GM12878 (cell line): Measurements from ENCODE around the gene RNF31. TPM values are rescaled to one million over a fixed set of nuclear protein-coding genes. Genes with fewer than 3 reads are reported as not detected.

Experiments
- ATAC-seq: fragments of 200-7000 bp; cut with Tn5 transposase; 3 replicates; pipeline ENCODE4 v1.9.1; 2020; ENCODE audit warnings: mild to moderate bottlenecking, moderate library complexity
- BruUV-seq: library from RNA; stranded (reverse); fragments of 400-500 nt; replicated peaks from 2 replicates; lab custom pipeline; 2021; lab: Mats Ljungman, UMichigan
- CTCF ChIA-PET: fragments of 300-600 bp; sonication (Branson Sonifier 250); formaldehyde crosslinking; extraction: SDS; loops from one replicate; lab custom pipeline; 2021; ENCODE audit warnings: inconsistent platforms; lab: Yijun Ruan, JAX
- POLR2A ChIA-PET: fragments of 350-600 bp; formaldehyde crosslinking; extraction: SDS; loops from one replicate; lab custom pipeline; 2021; ENCODE audit warnings: inconsistent platforms; lab: Charles Lee
- RAD21 ChIA-PET: fragments of 300-600 bp; sonication (Branson Sonifier 250); formaldehyde crosslinking; loops from one replicate; lab custom pipeline; 2023; ENCODE audit warnings: antibody characterized with exemption; ENCODE audit not compliant: unreplicated experiment; lab: Charles Lee
- SMC1A ChIA-PET: fragments of 300-600 bp; sonication (Branson Sonifier 250); formaldehyde crosslinking; loops from one replicate; lab custom pipeline; 2023; ENCODE audit not compliant: unreplicated experiment, uncharacterized antibody; lab: Charles Lee
- DNase-seq: peaks from one replicate; pipeline ENCODE4 v3.0.0-alpha.2; 2011; ENCODE audit warnings: low read depth, low spot score
- FAIRE-seq: peaks from 3 replicates; lab custom pipeline; 2011; peaks lifted over from hg19 to GRCh38; lab: Jason Lieb, UNC
- H2AFZ ChIP-seq: 2 replicates; pipeline ENCODE4 v1.6.0; 2011; ENCODE audit warnings: low read depth, low read length, control low read depth; ENCODE audit not compliant: control insufficient read depth
- H3K27ac ChIP-seq: 2 replicates; pipeline ENCODE4 v1.5.1; 2011; ENCODE audit warnings: control low read depth; ENCODE audit not compliant: control insufficient read depth, insufficient read depth
- H3K27me3 ChIP-seq, 2 experiments: replicated peaks in 1 of 2; 2 replicates each; pipeline versions ENCODE4 v1.6.0 to v1.6.1; 2011; ENCODE audit warnings: low read length in 1 of 2; ENCODE audit not compliant: control insufficient read depth in 2 of 2, insufficient read depth in 2 of 2
- H3K36me3 ChIP-seq, 2 experiments: 2 replicates each; pipeline ENCODE4 v1.5.1; 2011; ENCODE audit warnings: low read length in 1 of 2; ENCODE audit not compliant: control insufficient read depth in 2 of 2, insufficient read depth in 2 of 2
- H3K4me1 ChIP-seq: 2 replicates; pipeline ENCODE4 v1.6.1; 2011; ENCODE audit warnings: mild to moderate bottlenecking, low read length, moderate library complexity, mixed read lengths; ENCODE audit not compliant: control insufficient read depth, insufficient read depth
- H3K4me2 ChIP-seq: 2 replicates; pipeline ENCODE4 v1.6.0; 2011; ENCODE audit warnings: control low read depth; ENCODE audit not compliant: control insufficient read depth, insufficient read depth
- H3K4me3 ChIP-seq: fragments of 200-600 bp; sonication (generic); 2 replicates; pipeline ENCODE4 v1.5.1; 2016
- H3K79me2 ChIP-seq: 2 replicates; pipeline ENCODE4 v1.6.0; 2011; ENCODE audit warnings: low read length; ENCODE audit not compliant: control insufficient read depth, insufficient read depth
- H3K9ac ChIP-seq: 2 replicates; pipeline ENCODE4 v1.8.0; 2011; ENCODE audit warnings: low read length, control low read depth, mixed read lengths; ENCODE audit not compliant: control insufficient read depth, insufficient read depth
- H3K9me3 ChIP-seq: replicated peaks from 3 replicates; pipeline ENCODE4 v1.5.1; 2011; ENCODE audit warnings: mild to moderate bottlenecking, low read length; ENCODE audit not compliant: control insufficient read depth, insufficient read depth
- H4K20me1 ChIP-seq: 2 replicates; pipeline ENCODE4 v1.6.0; 2011; ENCODE audit not compliant: control insufficient read depth, insufficient read depth
- CBX5 ChIP-seq: sonication (generic); IDR thresholded peaks from 2 replicates; pipeline ENCODE4 v1.6.1; 2016; ENCODE audit warnings: low read depth, moderate library complexity, mild to moderate bottlenecking, inconsistent platforms
- EGR1 ChIP-seq, 2 experiments: IDR thresholded peaks; 1 replicate in 1 of 2; 2 replicates in 1 of 2; pipeline ENCODE4 v1.6.1; 2011 to 2012; ENCODE audit warnings: low read depth in 2 of 2, low read length in 2 of 2, borderline replicate concordance in 1 of 2, mild to moderate bottlenecking in 1 of 2, moderate library complexity in 1 of 2
- FOS ChIP-seq: IDR thresholded peaks from 3 replicates; pipeline ENCODE4 v1.6.1; 2011; ENCODE audit warnings: borderline replicate concordance; ENCODE audit not compliant: insufficient read length; ENCODE audit errors: extremely low read depth
- FOXK2 ChIP-seq: fragments of 450-650 bp; IDR thresholded peaks from 2 replicates; pipeline ENCODE4 v1.6.1; 2017; ENCODE audit warnings: mild to moderate bottlenecking, moderate library complexity
- GABPA ChIP-seq: IDR thresholded peaks from 2 replicates; pipeline ENCODE4 v1.6.1; 2014; ENCODE audit warnings: antibody characterized with exemption, low read depth, mild to moderate bottlenecking, inconsistent platforms
- HDAC6 ChIP-seq: fragments of 200-600 bp; sonication (generic); IDR thresholded peaks from one replicate; pipeline ENCODE4 v1.8.0; 2017; ENCODE audit warnings: antibody characterized with exemption; ENCODE audit not compliant: unreplicated experiment
- KAT2A ChIP-seq: conservative IDR thresholded peaks from 2 replicates; pipeline ENCODE4 v1.6.1; 2011; ENCODE audit warnings: low read depth, low read length; ENCODE audit not compliant: control insufficient read depth
- NFIC ChIP-seq: IDR thresholded peaks from 2 replicates; pipeline ENCODE4 v1.6.1; 2012; ENCODE audit warnings: low read depth, mild to moderate bottlenecking, inconsistent platforms, low read length, moderate library complexity
- SP1 ChIP-seq: IDR thresholded peaks from one replicate; pipeline ENCODE4 v1.6.1; 2011; ENCODE audit warnings: low read depth, low read length
- WGBS: methylation state at CpG from one replicate; pipeline ENCODE4 v1.1.6; 2016; ENCODE audit warnings: low lambda C conversion rate; ENCODE audit not compliant: insufficient replicate concordance, insufficient coverage; ENCODE audit errors: missing lambda C conversion rate; 5-methylcytosine and 5-hydroxymethylcytosine counted together
- in situ Hi-C: fragments of 300-500 bp; cut with MboI; formaldehyde crosslinking; loops from 9 replicates; pipeline ENCODE4 v1.14.3; 2018; ENCODE audit warnings: mixed read lengths
- intact Hi-C: fragments of 100-400 bp; cut with micrococcal nuclease; formaldehyde crosslinking; loops from one replicate; pipeline ENCODE4 v1.14.2; 2022; ENCODE audit not compliant: unreplicated experiment
- polyA plus RNA-seq, 11 experiments: library from polyadenylated mRNA; depleted of rRNA in 4 of 11; unstranded in 6 of 11; stranded (reverse) in 5 of 11; fragments of >200 nt; fragmentation: Nextera tagmentation in 4 of 11; fragmentation: Illumina TruSeq in 1 of 11; extraction: Ambion mirVana in 4 of 11; extraction: Trizol in 1 of 11; gene quantifications; 1 replicate in 1 of 11; 2 replicates in 10 of 11; pipeline versions ENCODE4 v1.2.1 to v1.2.3, GENCODE V29; 2011 to 2016; ENCODE audit warnings: inconsistent platforms in 2 of 11, missing spikeins in 2 of 11, low read depth in 1 of 11
- total RNA-seq, 4 experiments: library from RNA; depleted of rRNA in 3 of 4; stranded (reverse); fragments of >200 nt in 3 of 4; fragmentation: Illumina TruSeq in 1 of 4; extraction: Trizol in 1 of 4; gene quantifications; 2 replicates each; pipeline versions ENCODE4 v1.2.1 to v1.2.3, GENCODE V29; 2013 to 2021
- TF ChIP-seq, protein P1 (sequence below): IDR thresholded peaks from 2 replicates; pipeline ENCODE4 v1.6.1; 2011; ENCODE audit warnings: low read depth, low read length, improper control_type of control experiment, borderline replicate concordance
- TF ChIP-seq, protein P2 (sequence below): fragments of 450-650 bp; IDR thresholded peaks from 2 replicates; pipeline ENCODE4 v1.6.1; 2016; ENCODE audit warnings: mild to moderate bottlenecking
- TF ChIP-seq, protein P3 (sequence below): fragments of 450-650 bp; IDR thresholded peaks from 2 replicates; pipeline ENCODE4 v1.6.1; 2018; ENCODE audit warnings: mild to moderate bottlenecking, low read depth, moderate library complexity; ENCODE audit not compliant: partially characterized antibody
- TF ChIP-seq, protein P4 (sequence below): fragments of 450-650 bp; IDR thresholded peaks from 2 replicates; pipeline ENCODE4 v1.6.1; 2017; ENCODE audit warnings: mild to moderate bottlenecking

RNF31 gene
- total and polyA plus RNA-seq, 10 of the 15 experiments (the other 5 are each of a cell fraction or from before 2014, with no cell fraction given) = 8.5 to 92.7 (median 52.0) TPM

DNA sequence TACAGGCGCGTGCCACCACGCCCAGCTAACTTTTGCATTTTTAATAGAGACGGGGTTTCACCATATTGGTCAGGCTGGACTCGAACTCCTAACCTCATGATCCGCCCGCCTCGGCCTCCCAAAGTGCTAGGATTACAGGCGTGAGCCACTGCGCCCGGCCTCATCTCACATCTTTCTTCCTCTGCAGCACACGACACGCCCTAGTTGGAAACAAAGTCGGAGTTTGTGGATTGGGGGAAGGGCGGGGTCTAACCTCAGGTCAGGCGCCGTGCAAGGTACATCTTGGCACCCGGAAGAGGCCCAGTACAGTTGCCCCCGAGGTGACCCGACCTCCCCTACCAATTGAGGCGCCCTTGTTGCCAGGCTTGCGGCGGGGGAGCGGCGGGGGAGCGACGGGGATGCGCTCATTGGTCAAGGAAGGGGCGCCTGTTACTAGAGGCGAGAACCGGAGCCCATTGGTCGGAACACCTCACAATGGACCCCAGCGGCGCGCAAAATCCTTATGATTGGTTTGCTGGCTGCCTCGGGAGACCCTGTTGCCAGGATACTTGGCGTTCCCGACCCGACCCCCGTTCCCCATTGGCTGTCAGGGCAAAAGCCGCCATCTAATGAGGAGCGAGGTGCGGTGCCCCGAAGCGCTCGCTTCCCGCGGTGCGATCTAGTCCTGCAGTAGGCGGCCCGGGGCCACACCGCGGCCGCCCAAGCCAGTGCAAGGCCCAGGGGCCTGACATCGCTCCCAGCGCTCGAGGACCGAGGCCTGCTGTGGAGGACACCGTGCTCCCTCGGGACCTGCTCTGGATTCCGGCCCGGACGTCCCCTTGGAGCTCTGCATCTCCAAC is 24.3 kb downstream of the RNF31 start, which contains the start of gene REC8:
TSS of gene REC8 (plus strand) at position 659 of the 839 bp plus-strand sequence. CDS start 473 bp downstream, outside the sequence.
- FAIRE-seq = peak; percentile 81
- 15% methylated on average over 59 of the region's 63 CpGs for WGBS
- Histone ChIP-seq H3K79me2 (peaks cover 6% of the 10 kb centered on the region), H4K20me1 (no peaks in the 10 kb centered on the region), H3K9ac (peak within 1 kb of the TSS; percentile 69), H3K36me3 (peaks cover 1 to 14% of the 10 kb centered on the region in 2 experiments), H3K9me3 (no peaks in the 10 kb centered on the region), H3K4me2 (peak within 1 kb of the TSS; percentile 72), H2AFZ (no peak within 1 kb of the TSS; the same call in 1 of the 2 replicates), H3K4me1 (no peaks in the 10 kb centered on the region), H3K27me3 (no peaks in the 10 kb centered on the region), H3K27ac (peak within 1 kb of the TSS; percentile 68), H3K4me3 (peak within 1 kb of the TSS; percentile 62)
- POLR2A ChIA-PET = interaction anchor here (0.7 to 2.8 kb wide), 10 partner anchors 9 to 80 kb away, joined by 3 to 11 read pairs (median 7); partner anchors contain the start of genes CHMP4A, IPO4, IRF9 and PSME2
- BruUV-seq = no TSS peak
- peak; percentile 90 for ATAC-seq
- CTCF ChIA-PET = interaction anchor here (1.1 to 2.2 kb wide), 6 partner anchors 10 to 162 kb away, joined by 3 to 18 read pairs (median 3); partner anchors contain the start of genes DHRS1, IPO4, IRF9 and MDP1
- intact Hi-C loops = loop anchor here (2.0 kb wide), 1 partner anchor 57 kb away; the partner anchor contains the start of genes DCAF11 and NRL
- DNase-seq = peak; percentile 82
- SMC1A ChIA-PET = interaction anchor here (0.6 to 1.6 kb wide), 4 partner anchors 10 to 76 kb away, joined by 3 to 9 read pairs (median 3); partner anchors contain the start of genes IRF9, PSME2 and RNF31
- in situ Hi-C loops = no loop called here
- RAD21 ChIA-PET = interaction anchor here (1.0 to 1.1 kb wide), 2 partner anchors 10 kb away, joined by 4 to 5 read pairs; partner anchors contain the start of gene IRF9
- TF ChIP-seq HDAC6 (no peak), CBX5 (no peak), SP1 (peak; percentile 82), FOXK2 (peak; percentile 12; the same call in 1 of the 2 replicates), GABPA (no peak), NFIC (no peak; the same call in 1 of the 2 replicates), KAT2A (no peak), EGR1 (IDR thresholded peaks at IDR 0.05; ENCODE audit: borderline replicate concordance in 1 of 2, low read depth in 2 of 2, low read length in 2 of 2) (peak in 1 of 2 experiments; percentile 24; a peak in 1 of 3 replicates), FOS (no peak)
- TF ChIP-seq, protein P1, sequence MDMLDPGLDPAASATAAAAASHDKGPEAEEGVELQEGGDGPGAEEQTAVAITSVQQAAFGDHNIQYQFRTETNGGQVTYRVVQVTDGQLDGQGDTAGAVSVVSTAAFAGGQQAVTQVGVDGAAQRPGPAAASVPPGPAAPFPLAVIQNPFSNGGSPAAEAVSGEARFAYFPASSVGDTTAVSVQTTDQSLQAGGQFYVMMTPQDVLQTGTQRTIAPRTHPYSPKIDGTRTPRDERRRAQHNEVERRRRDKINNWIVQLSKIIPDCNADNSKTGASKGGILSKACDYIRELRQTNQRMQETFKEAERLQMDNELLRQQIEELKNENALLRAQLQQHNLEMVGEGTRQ = no peak
- TF ChIP-seq, protein P2, sequence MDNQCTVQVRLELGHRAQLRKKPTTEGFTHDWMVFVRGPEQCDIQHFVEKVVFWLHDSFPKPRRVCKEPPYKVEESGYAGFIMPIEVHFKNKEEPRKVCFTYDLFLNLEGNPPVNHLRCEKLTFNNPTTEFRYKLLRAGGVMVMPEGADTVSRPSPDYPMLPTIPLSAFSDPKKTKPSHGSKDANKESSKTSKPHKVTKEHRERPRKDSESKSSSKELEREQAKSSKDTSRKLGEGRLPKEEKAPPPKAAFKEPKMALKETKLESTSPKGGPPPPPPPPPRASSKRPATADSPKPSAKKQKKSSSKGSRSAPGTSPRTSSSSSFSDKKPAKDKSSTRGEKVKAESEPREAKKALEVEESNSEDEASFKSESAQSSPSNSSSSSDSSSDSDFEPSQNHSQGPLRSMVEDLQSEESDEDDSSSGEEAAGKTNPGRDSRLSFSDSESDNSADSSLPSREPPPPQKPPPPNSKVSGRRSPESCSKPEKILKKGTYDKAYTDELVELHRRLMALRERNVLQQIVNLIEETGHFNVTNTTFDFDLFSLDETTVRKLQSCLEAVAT = no peak
- TF ChIP-seq, protein P3, sequence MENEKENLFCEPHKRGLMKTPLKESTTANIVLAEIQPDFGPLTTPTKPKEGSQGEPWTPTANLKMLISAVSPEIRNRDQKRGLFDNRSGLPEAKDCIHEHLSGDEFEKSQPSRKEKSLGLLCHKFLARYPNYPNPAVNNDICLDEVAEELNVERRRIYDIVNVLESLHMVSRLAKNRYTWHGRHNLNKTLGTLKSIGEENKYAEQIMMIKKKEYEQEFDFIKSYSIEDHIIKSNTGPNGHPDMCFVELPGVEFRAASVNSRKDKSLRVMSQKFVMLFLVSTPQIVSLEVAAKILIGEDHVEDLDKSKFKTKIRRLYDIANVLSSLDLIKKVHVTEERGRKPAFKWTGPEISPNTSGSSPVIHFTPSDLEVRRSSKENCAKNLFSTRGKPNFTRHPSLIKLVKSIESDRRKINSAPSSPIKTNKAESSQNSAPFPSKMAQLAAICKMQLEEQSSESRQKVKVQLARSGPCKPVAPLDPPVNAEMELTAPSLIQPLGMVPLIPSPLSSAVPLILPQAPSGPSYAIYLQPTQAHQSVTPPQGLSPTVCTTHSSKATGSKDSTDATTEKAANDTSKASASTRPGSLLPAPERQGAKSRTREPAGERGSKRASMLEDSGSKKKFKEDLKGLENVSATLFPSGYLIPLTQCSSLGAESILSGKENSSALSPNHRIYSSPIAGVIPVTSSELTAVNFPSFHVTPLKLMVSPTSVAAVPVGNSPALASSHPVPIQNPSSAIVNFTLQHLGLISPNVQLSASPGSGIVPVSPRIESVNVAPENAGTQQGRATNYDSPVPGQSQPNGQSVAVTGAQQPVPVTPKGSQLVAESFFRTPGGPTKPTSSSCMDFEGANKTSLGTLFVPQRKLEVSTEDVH = no peak
- TF ChIP-seq, protein P4, sequence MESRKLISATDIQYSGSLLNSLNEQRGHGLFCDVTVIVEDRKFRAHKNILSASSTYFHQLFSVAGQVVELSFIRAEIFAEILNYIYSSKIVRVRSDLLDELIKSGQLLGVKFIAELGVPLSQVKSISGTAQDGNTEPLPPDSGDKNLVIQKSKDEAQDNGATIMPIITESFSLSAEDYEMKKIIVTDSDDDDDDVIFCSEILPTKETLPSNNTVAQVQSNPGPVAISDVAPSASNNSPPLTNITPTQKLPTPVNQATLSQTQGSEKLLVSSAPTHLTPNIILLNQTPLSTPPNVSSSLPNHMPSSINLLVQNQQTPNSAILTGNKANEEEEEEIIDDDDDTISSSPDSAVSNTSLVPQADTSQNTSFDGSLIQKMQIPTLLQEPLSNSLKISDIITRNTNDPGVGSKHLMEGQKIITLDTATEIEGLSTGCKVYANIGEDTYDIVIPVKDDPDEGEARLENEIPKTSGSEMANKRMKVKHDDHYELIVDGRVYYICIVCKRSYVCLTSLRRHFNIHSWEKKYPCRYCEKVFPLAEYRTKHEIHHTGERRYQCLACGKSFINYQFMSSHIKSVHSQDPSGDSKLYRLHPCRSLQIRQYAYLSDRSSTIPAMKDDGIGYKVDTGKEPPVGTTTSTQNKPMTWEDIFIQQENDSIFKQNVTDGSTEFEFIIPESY = no peak
